ENCODE data around the gene GAPDHS.

The GAPDHS gene

GRCh38 chr19:35560677-35561076 lies 27.4 kb downstream of the GAPDHS start:
- CTCF ChIA-PET = no interaction called here
- peaks cover 0 to 66% (median 25%) of the 10 kb centered on the region in 5 experiments for H3K27me3 ChIP-seq (replicated peaks in 2 of 5; ENCODE audit: control insufficient read depth in 4 of 5, insufficient read depth in 5 of 5, low read length in 4 of 5)
- peaks cover 0 to 14% (median 9%) of the 10 kb centered on the region in 4 experiments for H3K4me1 ChIP-seq (ENCODE audit: control extremely low read depth in 1 of 4, control insufficient read depth in 4 of 4, insufficient read depth in 4 of 4, low read length in 3 of 4)
- POLR2A ChIA-PET = no interaction called here
- H3K27ac ChIP-seq (ENCODE audit: insufficient read depth in 1 of 2, low read depth in 1 of 2, low read length in 2 of 2, poor library complexity in 1 of 2, severe bottlenecking in 2 of 2) = no peak overlapping the region
- no peaks in the 10 kb centered on the region for H3K9me3 ChIP-seq (ENCODE audit: control extremely low read depth in 1 of 5, control insufficient read depth in 4 of 5, insufficient read depth in 2 of 5, low read depth in 1 of 5, low read length in 4 of 5)
- no peak overlapping the region for H3K4me3 ChIP-seq (ENCODE audit: control insufficient read depth in 1 of 7, extremely low read depth in 1 of 7, insufficient read depth in 4 of 7, low read depth in 2 of 7, low read length in 6 of 7)
- no peaks in the 10 kb centered on the region for H3K36me3 ChIP-seq (ENCODE audit: control insufficient read depth in 4 of 4, insufficient read depth in 4 of 4, low read length in 3 of 4)
- DNase-seq = no peak
- 75% methylated on average over 6 of the region's 6 CpGs for WGBS (ENCODE audit: insufficient coverage)

- ChIA-PET POLR2A (no interaction called here), CTCF (no interaction called here)
- Histone ChIP-seq H3K36me3 (ENCODE audit: control insufficient read depth in 4 of 4, insufficient read depth in 4 of 4, low read length in 3 of 4) (no peaks in the 10 kb centered on the region), H3K4me3 (ENCODE audit: control insufficient read depth in 1 of 7, extremely low read depth in 1 of 7, insufficient read depth in 4 of 7, low read depth in 2 of 7, low read length in 6 of 7) (no peak overlapping the region), H3K4me1 (ENCODE audit: control extremely low read depth in 1 of 4, control insufficient read depth in 4 of 4, insufficient read depth in 4 of 4, low read length in 3 of 4) (peaks cover 0 to 14% (median 9%) of the 10 kb centered on the region in 4 experiments), H3K9me3 (ENCODE audit: control extremely low read depth in 1 of 5, control insufficient read depth in 4 of 5, insufficient read depth in 2 of 5, low read depth in 1 of 5, low read length in 4 of 5) (no peaks in the 10 kb centered on the region), H3K27ac (ENCODE audit: insufficient read depth in 1 of 2, low read depth in 1 of 2, low read length in 2 of 2, poor library complexity in 1 of 2, severe bottlenecking in 2 of 2) (no peak overlapping the region), H3K27me3 (replicated peaks in 2 of 5; ENCODE audit: control insufficient read depth in 4 of 5, insufficient read depth in 5 of 5, low read length in 4 of 5) (peaks cover 0 to 66% (median 22%) of the 10 kb centered on the region in 5 experiments)
- WGBS (ENCODE audit: insufficient coverage) = 92% methylated on average over 6 of the region's 6 CpGs
- DNase-seq = no peak
Measured at GRCh38 chr19:35561436-35561835, 28.2 kb downstream of the GAPDHS start.

DNA sequence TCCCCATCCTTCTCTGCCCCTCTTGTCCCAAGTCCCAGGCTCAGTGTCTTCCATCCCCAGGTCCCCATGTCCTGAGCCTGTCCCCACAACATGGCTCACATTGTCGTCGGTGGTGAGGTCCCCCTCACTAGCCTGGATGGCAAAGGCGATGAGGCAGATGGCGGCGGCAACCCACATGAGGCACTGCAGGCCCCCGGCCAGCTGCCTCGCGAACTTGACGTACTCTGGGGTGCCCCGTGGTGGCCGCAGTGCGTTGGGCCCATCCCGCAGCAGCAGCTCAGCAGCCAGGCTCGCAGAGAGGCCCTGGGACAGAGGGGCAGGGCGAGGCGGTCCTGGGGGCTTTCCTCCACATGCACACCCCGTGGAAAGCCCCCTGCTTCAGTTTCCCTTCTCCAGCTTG lies 29.1 kb downstream of the GAPDHS start:
- Histone ChIP-seq H3K4me3 (ENCODE audit: control insufficient read depth in 1 of 7, extremely low read depth in 1 of 7, insufficient read depth in 4 of 7, low read depth in 2 of 7, low read length in 6 of 7) (no peak overlapping the region), H3K9me3 (ENCODE audit: control extremely low read depth in 1 of 5, control insufficient read depth in 4 of 5, insufficient read depth in 2 of 5, low read depth in 1 of 5, low read length in 4 of 5) (no peaks in the 10 kb centered on the region), H3K27me3 (replicated peaks in 2 of 5; ENCODE audit: control insufficient read depth in 4 of 5, insufficient read depth in 5 of 5, low read length in 4 of 5) (peaks cover 0 to 58% (median 18%) of the 10 kb centered on the region in 5 experiments), H3K4me1 (ENCODE audit: control extremely low read depth in 1 of 4, control insufficient read depth in 4 of 4, insufficient read depth in 4 of 4, low read length in 3 of 4) (peaks cover 0 to 12% (median 8%) of the 10 kb centered on the region in 4 experiments), H3K36me3 (ENCODE audit: control insufficient read depth in 4 of 4, insufficient read depth in 4 of 4, low read length in 3 of 4) (no peaks in the 10 kb centered on the region), H3K27ac (ENCODE audit: insufficient read depth in 1 of 2, low read depth in 1 of 2, low read length in 2 of 2, poor library complexity in 1 of 2, severe bottlenecking in 2 of 2) (no peak overlapping the region)
- DNase-seq = no peak
- 66% methylated on average over 17 of the region's 17 CpGs for WGBS (ENCODE audit: insufficient coverage)
- POLR2A ChIA-PET = interaction anchor here (0.6 kb wide), 1 partner anchor 308 kb away, joined by 4 read pairs; no protein-coding TSS in a partner anchor
- CTCF ChIA-PET = interaction anchor here (4.6 kb wide), 1 partner anchor 13 kb away, joined by 19 read pairs; no protein-coding TSS in a partner anchor

DNA sequence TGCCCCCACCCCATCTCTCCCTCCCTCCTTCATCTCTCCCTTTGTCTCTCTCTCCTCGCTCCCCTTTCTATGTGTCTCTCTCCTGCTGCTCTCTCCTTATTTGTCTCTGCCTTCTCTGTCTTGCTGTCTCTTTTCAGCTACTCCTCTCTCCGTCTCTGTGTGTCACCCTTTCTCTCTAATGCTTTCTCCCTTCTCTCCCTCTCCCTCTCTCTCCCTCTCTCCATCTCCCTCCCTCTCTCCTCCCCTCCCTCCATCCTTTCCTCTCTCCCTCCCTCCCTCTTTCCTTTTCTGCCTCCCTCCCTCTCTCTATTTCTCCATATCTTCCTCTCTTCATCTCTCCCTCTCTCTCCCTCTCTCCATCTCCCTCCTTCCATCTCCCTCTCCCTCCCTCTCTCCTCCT lies 29.5 kb downstream of the GAPDHS start:
- 79% methylated on average over 2 of the region's 2 CpGs for WGBS (ENCODE audit: insufficient coverage)
- no peak for DNase-seq
- H3K4me1 ChIP-seq (ENCODE audit: control extremely low read depth in 1 of 4, control insufficient read depth in 4 of 4, insufficient read depth in 4 of 4, low read length in 3 of 4) = peaks cover 0 to 9% (median 6%) of the 10 kb centered on the region in 4 experiments
- peaks cover 0 to 55% (median 18%) of the 10 kb centered on the region in 5 experiments for H3K27me3 ChIP-seq (replicated peaks in 2 of 5; ENCODE audit: control insufficient read depth in 4 of 5, insufficient read depth in 5 of 5, low read length in 4 of 5)
- no peaks in the 10 kb centered on the region for H3K9me3 ChIP-seq (ENCODE audit: control extremely low read depth in 1 of 5, control insufficient read depth in 4 of 5, insufficient read depth in 2 of 5, low read depth in 1 of 5, low read length in 4 of 5)
- ChIA-PET CTCF (interaction anchor here (0.6 to 4.6 kb wide), 2 partner anchors 14 to 435 kb away, joined by 3 to 19 read pairs; no protein-coding TSS in a partner anchor), POLR2A (interaction anchor here (0.6 kb wide), 1 partner anchor 307 kb away, joined by 4 read pairs; no protein-coding TSS in a partner anchor)
- no peak overlapping the region for H3K27ac ChIP-seq (ENCODE audit: insufficient read depth in 1 of 2, low read depth in 1 of 2, low read length in 2 of 2, poor library complexity in 1 of 2, severe bottlenecking in 2 of 2)
- H3K36me3 ChIP-seq (ENCODE audit: control insufficient read depth in 4 of 4, insufficient read depth in 4 of 4, low read length in 3 of 4) = no peaks in the 10 kb centered on the region
- no peak overlapping the region for H3K4me3 ChIP-seq (ENCODE audit: control insufficient read depth in 1 of 7, extremely low read depth in 1 of 7, insufficient read depth in 4 of 7, low read depth in 2 of 7, low read length in 6 of 7)

DNA sequence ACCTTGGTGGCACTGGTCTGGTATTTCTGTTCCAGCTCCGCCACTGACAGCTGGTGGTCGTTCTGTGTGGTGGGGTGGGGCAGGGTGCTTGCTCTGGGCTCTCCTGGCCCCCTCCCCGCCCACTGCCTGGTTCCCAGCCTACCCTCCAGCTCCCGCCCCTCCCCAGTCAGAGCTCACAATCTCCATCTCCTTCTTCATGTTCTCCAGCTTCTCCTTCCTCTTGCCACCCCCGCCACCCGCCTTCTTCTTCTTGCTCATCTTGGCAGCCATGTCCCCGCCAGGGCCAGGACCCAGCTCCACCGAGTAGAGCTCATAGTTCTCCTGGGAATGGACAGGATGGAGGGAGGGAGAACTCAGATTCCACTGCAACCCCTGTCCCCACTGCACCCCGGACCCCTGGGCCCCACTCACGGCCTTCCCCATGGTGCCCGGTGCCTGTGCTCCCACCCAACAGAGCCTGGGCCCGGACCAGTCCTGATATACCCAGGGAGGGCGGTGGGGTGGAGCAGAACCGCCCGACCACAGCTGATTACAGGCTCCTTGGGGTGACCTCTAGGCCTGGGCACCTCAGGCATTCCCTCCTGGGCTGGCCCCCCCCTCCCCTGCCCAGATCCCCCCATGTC lies 30.1 kb downstream of the GAPDHS start, which contains the start of gene ATP4A:
Gene ATP4A, minus strand, starts transcription at position 452 of the 623 bp plus-strand sequence. Its CDS starts 29 bp downstream, at position 423.
- 79% methylated on average over 7 of the region's 15 CpGs for WGBS (ENCODE audit: insufficient coverage)
- Histone ChIP-seq H3K27ac (ENCODE audit: insufficient read depth in 1 of 2, low read depth in 1 of 2, low read length in 2 of 2, poor library complexity in 1 of 2, severe bottlenecking in 2 of 2) (no peak within 1 kb of the TSS), H3K4me3 (ENCODE audit: control insufficient read depth in 1 of 7, extremely low read depth in 1 of 7, insufficient read depth in 4 of 7, low read depth in 2 of 7, low read length in 6 of 7) (no peak within 1 kb of the TSS), H3K4me1 (ENCODE audit: control extremely low read depth in 1 of 4, control insufficient read depth in 4 of 4, insufficient read depth in 4 of 4, low read length in 3 of 4) (peaks cover 0 to 3% (median 1%) of the 10 kb centered on the region in 4 experiments), H3K27me3 (replicated peaks in 2 of 5; ENCODE audit: control insufficient read depth in 4 of 5, insufficient read depth in 5 of 5, low read length in 4 of 5) (peaks cover 0 to 50% (median 16%) of the 10 kb centered on the region in 5 experiments), H3K9me3 (ENCODE audit: control extremely low read depth in 1 of 5, control insufficient read depth in 4 of 5, insufficient read depth in 2 of 5, low read depth in 1 of 5, low read length in 4 of 5) (no peaks in the 10 kb centered on the region), H3K36me3 (ENCODE audit: control insufficient read depth in 4 of 4, insufficient read depth in 4 of 4, low read length in 3 of 4) (no peaks in the 10 kb centered on the region)
- ChIA-PET POLR2A (no interaction called here), CTCF (interaction anchor here (0.6 to 4.6 kb wide), 2 partner anchors 14 to 435 kb away, joined by 3 to 19 read pairs; no protein-coding TSS in a partner anchor)
- no peak for DNase-seq

DNA sequence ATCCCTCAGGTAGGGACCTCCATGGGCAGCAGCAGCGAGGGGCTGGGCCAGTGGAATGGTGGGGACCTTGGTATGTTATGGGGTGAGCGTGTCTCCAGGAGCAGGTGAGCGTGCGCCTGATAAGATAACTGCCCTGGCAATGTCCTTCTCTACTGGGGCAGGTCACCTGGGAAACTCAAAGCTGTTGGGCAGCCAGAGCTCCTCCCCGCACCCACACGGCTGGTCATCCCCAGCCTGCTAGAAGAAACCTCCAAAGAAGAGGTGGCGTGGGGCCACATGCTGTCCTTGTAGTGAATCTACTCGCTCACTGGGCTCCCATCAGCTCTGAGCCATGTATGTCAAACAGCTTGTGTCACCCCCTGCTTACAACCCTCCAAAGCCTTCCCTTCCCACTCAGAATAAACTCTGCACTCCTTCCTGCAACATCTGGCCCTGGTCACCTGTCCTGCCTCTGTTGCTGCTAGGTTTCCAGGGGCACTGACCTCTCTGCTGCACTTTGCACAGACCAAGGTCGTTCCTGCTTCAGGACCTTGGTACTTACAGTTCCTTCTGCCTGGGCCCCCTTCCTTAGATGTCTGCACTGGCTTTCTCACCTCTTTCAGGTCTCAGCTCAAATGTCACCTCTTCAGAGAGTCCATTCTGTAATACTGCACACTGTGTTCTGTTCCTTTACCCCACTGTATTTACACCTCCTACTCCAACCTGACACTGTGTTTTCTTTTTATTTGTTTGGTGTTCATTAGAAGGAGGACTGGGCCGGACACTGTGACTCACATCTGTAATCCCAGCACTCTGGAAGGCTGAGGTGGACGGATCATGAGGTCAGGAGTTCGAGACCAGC lies 32.0 kb downstream of the GAPDHS start:
- no peak for DNase-seq
- Histone ChIP-seq H3K4me3 (ENCODE audit: control insufficient read depth in 1 of 7, extremely low read depth in 1 of 7, insufficient read depth in 4 of 7, low read depth in 2 of 7, low read length in 6 of 7) (no peak overlapping the region), H3K36me3 (ENCODE audit: control insufficient read depth in 4 of 4, insufficient read depth in 4 of 4, low read length in 3 of 4) (no peaks in the 10 kb centered on the region), H3K9me3 (ENCODE audit: control extremely low read depth in 1 of 5, control insufficient read depth in 4 of 5, insufficient read depth in 2 of 5, low read depth in 1 of 5, low read length in 4 of 5) (no peaks in the 10 kb centered on the region), H3K4me1 (ENCODE audit: control extremely low read depth in 1 of 4, control insufficient read depth in 4 of 4, insufficient read depth in 4 of 4, low read length in 3 of 4) (no peaks in the 10 kb centered on the region), H3K27ac (ENCODE audit: insufficient read depth in 1 of 2, low read depth in 1 of 2, low read length in 2 of 2, poor library complexity in 1 of 2, severe bottlenecking in 2 of 2) (no peak overlapping the region), H3K27me3 (replicated peaks in 2 of 5; ENCODE audit: control insufficient read depth in 4 of 5, insufficient read depth in 5 of 5, low read length in 4 of 5) (peaks cover 0 to 33% (median 6%) of the 10 kb centered on the region in 5 experiments)
- CTCF ChIA-PET = interaction anchor here (0.9 to 4.6 kb wide), 2 partner anchors 16 to 25 kb away, joined by 3 to 19 read pairs; no protein-coding TSS in a partner anchor
- POLR2A ChIA-PET = no interaction called here
- WGBS (ENCODE audit: insufficient coverage) = 93% methylated on average over 9 of the region's 12 CpGs

Data from common myeloid progenitor, CD34-positive (primary cell).